GM12878 (cell line): Measurements from ENCODE around the gene NCAM1. TPM values are rescaled to one million over a fixed set of nuclear protein-coding genes. Genes with fewer than 3 reads are reported as not detected.

ENCODE experiments used
- ATAC-seq: fragments of 200-7000 bp; cut with Tn5 transposase; 3 replicates; pipeline ENCODE4 v1.9.1; 2020; ENCODE audit warnings: mild to moderate bottlenecking, moderate library complexity
- BruUV-seq: library from RNA; stranded (reverse); fragments of 400-500 nt; replicated peaks from 2 replicates; lab custom pipeline; 2021; lab: Mats Ljungman, UMichigan
- CTCF ChIA-PET: fragments of 300-600 bp; sonication (Branson Sonifier 250); formaldehyde crosslinking; extraction: SDS; loops from one replicate; lab custom pipeline; 2021; ENCODE audit warnings: inconsistent platforms; lab: Yijun Ruan, JAX
- POLR2A ChIA-PET: fragments of 350-600 bp; formaldehyde crosslinking; extraction: SDS; loops from one replicate; lab custom pipeline; 2021; ENCODE audit warnings: inconsistent platforms; lab: Charles Lee
- RAD21 ChIA-PET: fragments of 300-600 bp; sonication (Branson Sonifier 250); formaldehyde crosslinking; loops from one replicate; lab custom pipeline; 2023; ENCODE audit warnings: antibody characterized with exemption; ENCODE audit not compliant: unreplicated experiment; lab: Charles Lee
- SMC1A ChIA-PET: fragments of 300-600 bp; sonication (Branson Sonifier 250); formaldehyde crosslinking; loops from one replicate; lab custom pipeline; 2023; ENCODE audit not compliant: unreplicated experiment, uncharacterized antibody; lab: Charles Lee
- DNase-seq: peaks from one replicate; pipeline ENCODE4 v3.0.0-alpha.2; 2011; ENCODE audit warnings: low read depth, low spot score
- FAIRE-seq: peaks from 3 replicates; lab custom pipeline; 2011; peaks lifted over from hg19 to GRCh38; lab: Jason Lieb, UNC
- H2AFZ ChIP-seq: 2 replicates; pipeline ENCODE4 v1.6.0; 2011; ENCODE audit warnings: low read depth, low read length, control low read depth; ENCODE audit not compliant: control insufficient read depth
- H3K27ac ChIP-seq: 2 replicates; pipeline ENCODE4 v1.5.1; 2011; ENCODE audit warnings: control low read depth; ENCODE audit not compliant: control insufficient read depth, insufficient read depth
- H3K27me3 ChIP-seq, 2 experiments: replicated peaks in 1 of 2; 2 replicates each; pipeline versions ENCODE4 v1.6.0 to v1.6.1; 2011; ENCODE audit warnings: low read length in 1 of 2; ENCODE audit not compliant: control insufficient read depth in 2 of 2, insufficient read depth in 2 of 2
- H3K36me3 ChIP-seq, 2 experiments: 2 replicates each; pipeline ENCODE4 v1.5.1; 2011; ENCODE audit warnings: low read length in 1 of 2; ENCODE audit not compliant: control insufficient read depth in 2 of 2, insufficient read depth in 2 of 2
- H3K4me1 ChIP-seq: 2 replicates; pipeline ENCODE4 v1.6.1; 2011; ENCODE audit warnings: mild to moderate bottlenecking, low read length, moderate library complexity, mixed read lengths; ENCODE audit not compliant: control insufficient read depth, insufficient read depth
- H3K4me2 ChIP-seq: 2 replicates; pipeline ENCODE4 v1.6.0; 2011; ENCODE audit warnings: control low read depth; ENCODE audit not compliant: control insufficient read depth, insufficient read depth
- H3K4me3 ChIP-seq: fragments of 200-600 bp; sonication (generic); 2 replicates; pipeline ENCODE4 v1.5.1; 2016
- H3K79me2 ChIP-seq: 2 replicates; pipeline ENCODE4 v1.6.0; 2011; ENCODE audit warnings: low read length; ENCODE audit not compliant: control insufficient read depth, insufficient read depth
- H3K9ac ChIP-seq: 2 replicates; pipeline ENCODE4 v1.8.0; 2011; ENCODE audit warnings: low read length, control low read depth, mixed read lengths; ENCODE audit not compliant: control insufficient read depth, insufficient read depth
- H3K9me3 ChIP-seq: replicated peaks from 3 replicates; pipeline ENCODE4 v1.5.1; 2011; ENCODE audit warnings: mild to moderate bottlenecking, low read length; ENCODE audit not compliant: control insufficient read depth, insufficient read depth
- H4K20me1 ChIP-seq: 2 replicates; pipeline ENCODE4 v1.6.0; 2011; ENCODE audit not compliant: control insufficient read depth, insufficient read depth
- ATF3 ChIP-seq: IDR thresholded peaks from 2 replicates; pipeline ENCODE4 v1.6.1; 2011; ENCODE audit warnings: low read depth, mild to moderate bottlenecking, low read length, moderate library complexity, borderline replicate concordance; ENCODE audit errors: extremely low read depth
- CHD4 ChIP-seq: fragments of 200-600 bp; sonication (generic); IDR thresholded peaks from 2 replicates; pipeline ENCODE4 v1.6.1; 2016; ENCODE audit warnings: mild to moderate bottlenecking
- ELK1 ChIP-seq: IDR thresholded peaks from 2 replicates; pipeline ENCODE4 v1.6.1; 2012; ENCODE audit warnings: low read depth, low read length, improper control_type of control experiment
- HDAC6 ChIP-seq: fragments of 200-600 bp; sonication (generic); IDR thresholded peaks from one replicate; pipeline ENCODE4 v1.8.0; 2017; ENCODE audit warnings: antibody characterized with exemption; ENCODE audit not compliant: unreplicated experiment
- MXI1 ChIP-seq: fragments of 150-350 bp; IDR thresholded peaks from 2 replicates; pipeline ENCODE4 v1.6.1; 2011; ENCODE audit warnings: low read depth, mild to moderate bottlenecking, inconsistent platforms, low read length, improper control_type of control experiment
- NFXL1 ChIP-seq: fragments of 450-650 bp; IDR thresholded peaks from 2 replicates; pipeline ENCODE4 v1.6.1; 2017; ENCODE audit warnings: antibody characterized with exemption, mild to moderate bottlenecking, borderline replicate concordance
- NFYA ChIP-seq: IDR thresholded peaks from 2 replicates; pipeline ENCODE4 v1.6.1; 2011; ENCODE audit warnings: low read depth, mild to moderate bottlenecking, low read length, improper control_type of control experiment, borderline replicate concordance
- PML ChIP-seq: IDR thresholded peaks from 2 replicates; pipeline ENCODE4 v1.6.1; 2012; ENCODE audit warnings: low read length, inconsistent platforms
- PRDM15 ChIP-seq: fragments of 450-650 bp; formaldehyde crosslinking; IDR thresholded peaks from 2 replicates; pipeline ENCODE4 v1.4.0; 2020; ENCODE audit warnings: mild to moderate bottlenecking, moderate library complexity
- SKIL ChIP-seq: fragments of 450-650 bp; IDR thresholded peaks from 2 replicates; pipeline ENCODE4 v1.6.1; 2017; ENCODE audit warnings: mild to moderate bottlenecking, low read depth, inconsistent platforms; ENCODE audit not compliant: poor library complexity, severe bottlenecking
- SUZ12 ChIP-seq: fragments of 200-600 bp; sonication (generic); IDR thresholded peaks from one replicate; pipeline ENCODE4 v1.6.1; 2018; ENCODE audit warnings: antibody characterized with exemption, mild to moderate bottlenecking; ENCODE audit not compliant: unreplicated experiment
- TARDBP ChIP-seq: IDR thresholded peaks from 2 replicates; pipeline ENCODE4 v1.6.1; 2016; ENCODE audit warnings: borderline replicate concordance
- TCF12 ChIP-seq: IDR thresholded peaks from 2 replicates; pipeline ENCODE4 v1.6.1; 2011; ENCODE audit warnings: low read depth, mild to moderate bottlenecking, low read length
- WGBS: methylation state at CpG from one replicate; pipeline ENCODE4 v1.1.6; 2016; ENCODE audit warnings: low lambda C conversion rate; ENCODE audit not compliant: insufficient replicate concordance, insufficient coverage; ENCODE audit errors: missing lambda C conversion rate; 5-methylcytosine and 5-hydroxymethylcytosine counted together
- in situ Hi-C: fragments of 300-500 bp; cut with MboI; formaldehyde crosslinking; loops from 9 replicates; pipeline ENCODE4 v1.14.3; 2018; ENCODE audit warnings: mixed read lengths
- intact Hi-C: fragments of 100-400 bp; cut with micrococcal nuclease; formaldehyde crosslinking; loops from one replicate; pipeline ENCODE4 v1.14.2; 2022; ENCODE audit not compliant: unreplicated experiment
- polyA plus RNA-seq, 11 experiments: library from polyadenylated mRNA; depleted of rRNA in 4 of 11; unstranded in 6 of 11; stranded (reverse) in 5 of 11; fragments of >200 nt; fragmentation: Nextera tagmentation in 4 of 11; fragmentation: Illumina TruSeq in 1 of 11; extraction: Ambion mirVana in 4 of 11; extraction: Trizol in 1 of 11; gene quantifications; 1 replicate in 1 of 11; 2 replicates in 10 of 11; pipeline versions ENCODE4 v1.2.1 to v1.2.3, GENCODE V29; 2011 to 2016; ENCODE audit warnings: inconsistent platforms in 2 of 11, missing spikeins in 2 of 11, low read depth in 1 of 11
- total RNA-seq, 4 experiments: library from RNA; depleted of rRNA in 3 of 4; stranded (reverse); fragments of >200 nt in 3 of 4; fragmentation: Illumina TruSeq in 1 of 4; extraction: Trizol in 1 of 4; gene quantifications; 2 replicates each; pipeline versions ENCODE4 v1.2.1 to v1.2.3, GENCODE V29; 2013 to 2021

Gene NCAM1
- total and polyA plus RNA-seq, 10 of the 15 experiments (the other 5 are each of a cell fraction or from before 2014, with no cell fraction given) = 0.10 to 0.23 (median 0.11) TPM; not detected in 7

GRCh38 chr11:113247221-113247620 is 286.0 kb downstream of the NCAM1 start:
- TF ChIP-seq ELK1 (no peak), PRDM15 (CRISPR knock-in tag) (no peak), SKIL (no peak), CHD4 (no peak), TARDBP (no peak), PML (no peak), NFYA (no peak), MXI1 (no peak), TCF12 (no peak), ATF3 (no peak), SUZ12 (no peak), NFXL1 (no peak), HDAC6 (no peak)
- SMC1A ChIA-PET = no interaction called here
- ATAC-seq = no peak
- no peak overlapping the region for H3K4me3 ChIP-seq
- no peaks in the 10 kb centered on the region for H3K36me3 ChIP-seq
- no peaks in the 10 kb centered on the region for H3K9me3 ChIP-seq
- no peak for DNase-seq
- H3K27ac ChIP-seq = no peak overlapping the region
- H4K20me1 ChIP-seq = no peaks in the 10 kb centered on the region
- H3K4me2 ChIP-seq = no peak overlapping the region
- no peaks in the 10 kb centered on the region for H3K4me1 ChIP-seq
- no peak overlapping the region for H3K9ac ChIP-seq
- no peak for FAIRE-seq
- CTCF ChIA-PET = interaction anchor here (1.2 kb wide), 1 partner anchor 10 kb away, joined by 3 read pairs; no protein-coding TSS in a partner anchor
- BruUV-seq = no TSS peak
- in situ Hi-C loops = no loop called here
- RAD21 ChIA-PET = no interaction called here
- intact Hi-C loops = no loop called here
- H3K27me3 ChIP-seq = peaks cover 4% of the 10 kb centered on the region in 2 experiments; a peak in 3 of 4 replicates
- POLR2A ChIA-PET = no interaction called here
- no peak overlapping the region for H2AFZ ChIP-seq
- H3K79me2 ChIP-seq = no peaks in the 10 kb centered on the region
- WGBS = 41% methylated on average over 8 of the region's 8 CpGs
